GM06990 (cell line): ENCODE measurements around the gene JAZF1.

Experiments used
- DNase-seq: peaks from one replicate; pipeline ENCODE4 v3.0.0-alpha.2; 2011; ENCODE audit not compliant: insufficient read length; ENCODE audit errors: extremely low read depth
- H3K27me3 ChIP-seq: replicated peaks from 2 replicates; pipeline ENCODE4 v1.6.0; 2011; ENCODE audit warnings: low read length; ENCODE audit not compliant: control insufficient read depth, insufficient read depth
- H3K36me3 ChIP-seq: 2 replicates; pipeline ENCODE4 v1.5.1; 2011; ENCODE audit warnings: low read length; ENCODE audit not compliant: control insufficient read depth, insufficient read depth
- H3K4me3 ChIP-seq: replicated peaks from 2 replicates; pipeline ENCODE4 v1.5.1; 2011; ENCODE audit warnings: low read depth, mild to moderate bottlenecking, control low read depth, low read length
- CTCF ChIP-seq: IDR thresholded peaks from 2 replicates; pipeline ENCODE4 v1.5.1; 2011; ENCODE audit warnings: low read length, control low read depth, mild to moderate bottlenecking, inconsistent platforms; ENCODE audit not compliant: insufficient read depth, poor library complexity, severe bottlenecking

JAZF1 gene

GRCh38 chr7:27921081-27921836, 259.3 kb downstream of the JAZF1 start:
- peak overlapping the region; percentile 27; the same call in 1 of the 2 replicates for H3K4me3 ChIP-seq
- no peaks in the 10 kb centered on the region for H3K27me3 ChIP-seq
- TF ChIP-seq CTCF = peak; percentile 35
- H3K36me3 ChIP-seq = no peaks in the 10 kb centered on the region
- DNase-seq = peak; percentile 11

GRCh38 chr7:27920281-27920946, 260.2 kb downstream of the JAZF1 start:
- H3K4me3 ChIP-seq = no peak overlapping the region
- TF ChIP-seq CTCF = no peak
- H3K36me3 ChIP-seq = no peaks in the 10 kb centered on the region
- no peaks in the 10 kb centered on the region for H3K27me3 ChIP-seq
- DNase-seq = no peak

- Histone ChIP-seq H3K4me3 (no peak overlapping the region), H3K27me3 (no peaks in the 10 kb centered on the region), H3K36me3 (no peaks in the 10 kb centered on the region)
- TF ChIP-seq CTCF = no peak
- DNase-seq = no peak
Observed at GRCh38 chr7:27918503-27918902, 262.1 kb downstream of the JAZF1 start.

- no peak overlapping the region for H3K4me3 ChIP-seq
- no peaks in the 10 kb centered on the region for H3K36me3 ChIP-seq
- no peak for TF ChIP-seq CTCF
- no peaks in the 10 kb centered on the region for H3K27me3 ChIP-seq
- no peak for DNase-seq
Observed at GRCh38 chr7:27917774-27918314, 262.8 kb downstream of the JAZF1 start.

GRCh38 chr7:27917119-27917518, 263.5 kb downstream of the JAZF1 start:
- Histone ChIP-seq H3K27me3 (no peaks in the 10 kb centered on the region), H3K36me3 (no peaks in the 10 kb centered on the region), H3K4me3 (no peak overlapping the region)
- no peak for TF ChIP-seq CTCF
- DNase-seq = no peak
